ENCODE measurements around the gene GIPC3. TPM values are rescaled to one million over a fixed set of nuclear protein-coding genes. Genes with fewer than 3 reads are reported as not detected.

Gene GIPC3
- total RNA-seq, 1 experiment from 2014 or later, result not detected

- BruUV-seq (replicated peaks), result no TSS peak
- intact Hi-C loops (cut with micrococcal nuclease), result no loop called here
- H3K36me3 Mint-ChIP-seq (ENCODE audit: insufficient read depth, unreplicated experiment), result peaks cover 12% of the 10 kb centered on the region
- no peak for TF ChIP-seq CTCF (IDR thresholded peaks at IDR 0.05; ENCODE audit: unreplicated experiment)
- DNase-seq (ENCODE audit: unreplicated experiment), result no peak
- no peak overlapping the region for H3K4me3 Mint-ChIP-seq (ENCODE audit: unreplicated experiment)
- H3K4me1 Mint-ChIP-seq (ENCODE audit: insufficient read depth, unreplicated experiment), result no peaks in the 10 kb centered on the region
- no peaks in the 10 kb centered on the region for H3K9me3 Mint-ChIP-seq (ENCODE audit: unreplicated experiment)
- ChIA-PET CTCF (no interaction called here), POLR2A (interaction anchor here (0.9 kb wide), 1 partner anchor 25 kb away, joined by 3 read pairs; no protein-coding TSS in a partner anchor)
- H3K27ac Mint-ChIP-seq (ENCODE audit: low read depth, unreplicated experiment), result no peak overlapping the region
- no peaks in the 10 kb centered on the region for H3K27me3 Mint-ChIP-seq (ENCODE audit: insufficient read depth, unreplicated experiment)
Observed at GRCh38 chr19:3615524-3616135, 30.4 kb downstream of the GIPC3 start.

- TF ChIP-seq CTCF (IDR thresholded peaks at IDR 0.05; ENCODE audit: unreplicated experiment), result no peak
- no peaks in the 10 kb centered on the region for H3K9me3 Mint-ChIP-seq (ENCODE audit: unreplicated experiment)
- no peak overlapping the region for H3K27ac Mint-ChIP-seq (ENCODE audit: low read depth, unreplicated experiment)
- no peaks in the 10 kb centered on the region for H3K4me1 Mint-ChIP-seq (ENCODE audit: insufficient read depth, unreplicated experiment)
- BruUV-seq (replicated peaks), result no TSS peak
- no peak overlapping the region for H3K4me3 Mint-ChIP-seq (ENCODE audit: unreplicated experiment)
- DNase-seq (ENCODE audit: unreplicated experiment), result no peak
- no peaks in the 10 kb centered on the region for H3K27me3 Mint-ChIP-seq (ENCODE audit: insufficient read depth, unreplicated experiment)
- ChIA-PET POLR2A (no interaction called here), CTCF (interaction anchor here (0.6 to 1.2 kb wide), 2 partner anchors 18 to 38 kb away, joined by 3 read pairs; no protein-coding TSS in a partner anchor)
- intact Hi-C loops (cut with micrococcal nuclease), result no loop called here
- peaks cover 19% of the 10 kb centered on the region for H3K36me3 Mint-ChIP-seq (ENCODE audit: insufficient read depth, unreplicated experiment)
Observed at GRCh38 chr19:3617463-3617862, 32.2 kb downstream of the GIPC3 start.

GRCh38 chr19:3618144-3618810 is 33.0 kb downstream of the GIPC3 start:
- CTCF ChIA-PET, result interaction anchor here (0.6 to 1.2 kb wide), 5 partner anchors 25 to 79 kb away, joined by 3 to 8 read pairs (median 3); no protein-coding TSS in a partner anchor
- Mint-ChIP-seq H3K27ac (ENCODE audit: low read depth, unreplicated experiment) (no peak overlapping the region), H3K27me3 (ENCODE audit: insufficient read depth, unreplicated experiment) (no peaks in the 10 kb centered on the region), H3K36me3 (ENCODE audit: insufficient read depth, unreplicated experiment) (peaks cover 25% of the 10 kb centered on the region), H3K4me3 (ENCODE audit: unreplicated experiment) (no peak overlapping the region), H3K9me3 (ENCODE audit: unreplicated experiment) (no peaks in the 10 kb centered on the region), H3K4me1 (ENCODE audit: insufficient read depth, unreplicated experiment) (no peaks in the 10 kb centered on the region)
- POLR2A ChIA-PET, result no interaction called here
- intact Hi-C loops (cut with micrococcal nuclease), result loop anchor here (1.0 kb wide), 1 partner anchor 73 kb away; no protein-coding TSS in a partner anchor
- DNase-seq (ENCODE audit: unreplicated experiment), result peak; percentile 49
- peak; percentile 85 for TF ChIP-seq CTCF (IDR thresholded peaks at IDR 0.05; ENCODE audit: unreplicated experiment)
- no TSS peak for BruUV-seq (replicated peaks)

- H3K27me3 Mint-ChIP-seq (ENCODE audit: insufficient read depth, unreplicated experiment), result no peaks in the 10 kb centered on the region
- H3K9me3 Mint-ChIP-seq (ENCODE audit: unreplicated experiment), result no peaks in the 10 kb centered on the region
- no peak overlapping the region for H3K27ac Mint-ChIP-seq (ENCODE audit: low read depth, unreplicated experiment)
- intact Hi-C loops (cut with micrococcal nuclease), result loop anchor here (1.0 kb wide), 1 partner anchor 74 kb away; no protein-coding TSS in a partner anchor
- TF ChIP-seq CTCF (IDR thresholded peaks at IDR 0.05; ENCODE audit: unreplicated experiment), result no peak
- peaks cover under 1% of the 10 kb centered on the region for H3K4me1 Mint-ChIP-seq (ENCODE audit: insufficient read depth, unreplicated experiment)
- H3K4me3 Mint-ChIP-seq (ENCODE audit: unreplicated experiment), result no peak overlapping the region
- DNase-seq (ENCODE audit: unreplicated experiment), result no peak
- no TSS peak for BruUV-seq (replicated peaks)
- ChIA-PET CTCF (interaction anchor here (0.6 to 1.4 kb wide), 8 partner anchors 26 to 363 kb away, joined by 3 to 8 read pairs (median 3); no protein-coding TSS in a partner anchor), POLR2A (no interaction called here)
- peaks cover 23% of the 10 kb centered on the region for H3K36me3 Mint-ChIP-seq (ENCODE audit: insufficient read depth, unreplicated experiment)
Observed at GRCh38 chr19:3618811-3619630, 33.7 kb downstream of the GIPC3 start.

Data from MCF 10A (cell line).